Neuron (in vitro differentiated cells): ENCODE results near the gene CTTN.

ENCODE experiments used
- H2AFZ ChIP-seq: one replicate; pipeline ENCODE4 v1.6.1; 2013; ENCODE audit warnings: low read depth, mild to moderate bottlenecking, inconsistent platforms, low read length, moderate library complexity
- H3K27me3 ChIP-seq: one replicate; pipeline ENCODE4 v1.6.1; 2013; ENCODE audit warnings: low read length; ENCODE audit not compliant: insufficient read depth
- H3K36me3 ChIP-seq: one replicate; pipeline ENCODE4 v1.6.1; 2013; ENCODE audit warnings: low read length; ENCODE audit not compliant: insufficient read depth
- H3K4me1 ChIP-seq: one replicate; pipeline ENCODE4 v1.6.1; 2013; ENCODE audit warnings: low read length; ENCODE audit not compliant: insufficient read depth
- H3K4me3 ChIP-seq: 2 replicates; pipeline ENCODE4 v1.5.1; 2013; ENCODE audit warnings: mild to moderate bottlenecking, low read length, moderate library complexity
- H3K9me3 ChIP-seq: one replicate; pipeline ENCODE4 v1.6.1; 2013; ENCODE audit warnings: low read length

CTTN gene

GRCh38 chr11:70473873-70474690 is 75.8 kb downstream of the CTTN start:
- Histone ChIP-seq H3K9me3 (no peaks in the 10 kb centered on the region), H3K27me3 (no peaks in the 10 kb centered on the region), H3K4me1 (peaks cover 27% of the 10 kb centered on the region), H2AFZ (no peak overlapping the region), H3K36me3 (peaks cover 19% of the 10 kb centered on the region), H3K4me3 (no peak overlapping the region)

- Histone ChIP-seq H3K4me3 (no peak overlapping the region), H3K9me3 (no peaks in the 10 kb centered on the region), H3K4me1 (peaks cover 29% of the 10 kb centered on the region), H2AFZ (no peak overlapping the region), H3K36me3 (peaks cover 19% of the 10 kb centered on the region), H3K27me3 (no peaks in the 10 kb centered on the region)
Observed at GRCh38 chr11:70474710-70475109, 76.4 kb downstream of the CTTN start.

GRCh38 chr11:70476669-70477068 is 78.3 kb downstream of the CTTN start:
- no peaks in the 10 kb centered on the region for H3K27me3 ChIP-seq
- peaks cover 16% of the 10 kb centered on the region for H3K36me3 ChIP-seq
- H3K4me3 ChIP-seq: no peak overlapping the region
- no peaks in the 10 kb centered on the region for H3K9me3 ChIP-seq
- no peak overlapping the region for H2AFZ ChIP-seq
- H3K4me1 ChIP-seq: peaks cover 29% of the 10 kb centered on the region

- H3K4me1 ChIP-seq: peaks cover 29% of the 10 kb centered on the region
- H2AFZ ChIP-seq: no peak overlapping the region
- peaks cover 11% of the 10 kb centered on the region for H3K36me3 ChIP-seq
- H3K4me3 ChIP-seq: no peak overlapping the region
- no peaks in the 10 kb centered on the region for H3K9me3 ChIP-seq
- H3K27me3 ChIP-seq: no peaks in the 10 kb centered on the region
Observed at GRCh38 chr11:70477176-70477575, 78.8 kb downstream of the CTTN start.

- no peaks in the 10 kb centered on the region for H3K9me3 ChIP-seq
- H3K36me3 ChIP-seq: peaks cover 9% of the 10 kb centered on the region
- H3K27me3 ChIP-seq: no peaks in the 10 kb centered on the region
- no peak overlapping the region for H2AFZ ChIP-seq
- H3K4me3 ChIP-seq: no peak overlapping the region
- H3K4me1 ChIP-seq: peaks cover 29% of the 10 kb centered on the region
Observed at GRCh38 chr11:70477609-70478008, 79.3 kb downstream of the CTTN start.

- Histone ChIP-seq H3K36me3 (peaks cover 8% of the 10 kb centered on the region), H3K4me1 (peaks cover 29% of the 10 kb centered on the region), H3K4me3 (no peak overlapping the region), H3K9me3 (no peaks in the 10 kb centered on the region), H3K27me3 (no peaks in the 10 kb centered on the region), H2AFZ (no peak overlapping the region)
Observed at GRCh38 chr11:70478166-70478890, 80.0 kb downstream of the CTTN start.

- Histone ChIP-seq H3K4me3 (no peak overlapping the region), H3K9me3 (no peaks in the 10 kb centered on the region), H3K36me3 (peaks cover 19% of the 10 kb centered on the region), H3K4me1 (peaks cover 29% of the 10 kb centered on the region), H3K27me3 (no peaks in the 10 kb centered on the region), H2AFZ (no peak overlapping the region)
Observed at GRCh38 chr11:70480711-70481110, 82.4 kb downstream of the CTTN start.

GRCh38 chr11:70481625-70482528 is 83.5 kb downstream of the CTTN start:
- H3K4me3 ChIP-seq: no peak overlapping the region
- no peaks in the 10 kb centered on the region for H3K27me3 ChIP-seq
- no peak overlapping the region for H2AFZ ChIP-seq
- H3K36me3 ChIP-seq: peaks cover 31% of the 10 kb centered on the region
- H3K9me3 ChIP-seq: no peaks in the 10 kb centered on the region
- H3K4me1 ChIP-seq: peaks cover 24% of the 10 kb centered on the region

- Histone ChIP-seq H2AFZ (no peak overlapping the region), H3K4me1 (peaks cover 18% of the 10 kb centered on the region), H3K9me3 (no peaks in the 10 kb centered on the region), H3K36me3 (peaks cover 37% of the 10 kb centered on the region), H3K4me3 (no peak overlapping the region), H3K27me3 (no peaks in the 10 kb centered on the region)
Observed at GRCh38 chr11:70482529-70482917, 84.2 kb downstream of the CTTN start.

GRCh38 chr11:70483077-70483861 is 84.9 kb downstream of the CTTN start:
- H3K4me3 ChIP-seq: no peak overlapping the region
- peaks cover 10% of the 10 kb centered on the region for H3K4me1 ChIP-seq
- H2AFZ ChIP-seq: no peak overlapping the region
- H3K27me3 ChIP-seq: no peaks in the 10 kb centered on the region
- H3K36me3 ChIP-seq: peaks cover 41% of the 10 kb centered on the region
- no peaks in the 10 kb centered on the region for H3K9me3 ChIP-seq

- peaks cover 4% of the 10 kb centered on the region for H3K4me1 ChIP-seq
- no peaks in the 10 kb centered on the region for H3K9me3 ChIP-seq
- no peaks in the 10 kb centered on the region for H3K27me3 ChIP-seq
- peaks cover 41% of the 10 kb centered on the region for H3K36me3 ChIP-seq
- H2AFZ ChIP-seq: no peak overlapping the region
- no peak overlapping the region for H3K4me3 ChIP-seq
Observed at GRCh38 chr11:70483917-70484316, 85.6 kb downstream of the CTTN start.

- Histone ChIP-seq H3K27me3 (no peaks in the 10 kb centered on the region), H3K4me1 (no peaks in the 10 kb centered on the region), H3K4me3 (no peak overlapping the region), H3K9me3 (peaks cover 3% of the 10 kb centered on the region), H2AFZ (no peak overlapping the region), H3K36me3 (peaks cover 47% of the 10 kb centered on the region)
Observed at GRCh38 chr11:70485326-70486025, 87.1 kb downstream of the CTTN start.
